Measurements from ENCODE around the gene TFAP2A.

The TFAP2A gene

DNA sequence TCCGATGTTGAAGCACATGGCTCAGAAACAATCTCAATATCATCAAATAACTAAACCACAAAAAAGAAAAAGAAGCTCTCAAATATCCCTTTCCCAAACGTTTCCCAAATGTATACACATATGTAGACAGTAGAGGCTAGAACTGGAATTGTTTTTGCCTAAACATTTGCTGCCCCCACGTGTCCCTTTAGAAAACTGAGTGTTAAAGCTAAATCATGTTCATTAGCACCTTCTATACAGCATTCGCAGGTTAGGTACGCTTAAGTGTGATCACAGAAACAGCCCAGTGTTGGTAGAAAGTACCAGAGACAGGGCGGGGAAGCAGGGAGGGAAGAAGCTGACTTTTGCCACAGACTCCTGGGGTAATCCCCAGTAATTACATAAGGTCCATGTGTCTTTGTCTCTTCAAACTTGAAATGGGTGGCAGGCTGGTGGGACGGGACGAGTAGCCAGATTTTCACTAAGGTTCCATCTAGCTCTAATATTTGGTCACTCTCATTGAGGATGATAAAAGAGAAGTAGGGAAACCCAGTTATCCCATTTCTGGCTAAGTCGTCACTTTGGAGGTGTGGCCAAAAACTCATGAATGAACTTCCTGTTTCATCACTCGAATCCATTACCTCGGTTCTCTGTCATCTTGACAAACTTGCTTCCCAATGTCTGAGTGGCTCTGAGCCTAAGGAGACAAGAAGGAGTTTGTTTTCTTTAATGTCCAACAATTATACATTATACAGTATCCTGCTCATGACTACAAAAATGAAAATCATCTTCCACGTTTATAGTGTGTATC, 15.0 kb upstream of the TFAP2A start:
- POLR2A ChIA-PET = interaction anchor here (0.6 to 11.5 kb wide), 7 partner anchors 16 to 787 kb away, joined by 3 to 112 read pairs (median 4); partner anchors contain the start of gene TFAP2A
- no peaks in the 10 kb centered on the region for H3K9me3 ChIP-seq (ENCODE audit: control insufficient read depth, insufficient read depth, low read depth, low read length)
- H3K4me1 ChIP-seq (ENCODE audit: control insufficient read depth, insufficient read depth, low read length) = no peaks in the 10 kb centered on the region
- H3K27ac ChIP-seq (ENCODE audit: extremely low read depth, low read depth, low read length) = no peak overlapping the region
- TF ChIP-seq ZNF26 (tag by site-specific recombination; IDR thresholded peaks at IDR 0.05) (no peak), ZNF792 (tag by site-specific recombination; IDR thresholded peaks at IDR 0.05) (peak; percentile 83; the same call in 1 of the 2 replicates), MYNN (tag by site-specific recombination; IDR thresholded peaks at IDR 0.05; ENCODE audit: borderline replicate concordance) (no peak), ZNF280C (tag by site-specific recombination; IDR thresholded peaks at IDR 0.05) (no peak), FEZF1 (tag by site-specific recombination; IDR thresholded peaks at IDR 0.05) (no peak), ZNF2 (tag by site-specific recombination; IDR thresholded peaks at IDR 0.05) (0 out of 2 replicates have a peak, but pooled peaks have one; percentile 37), CTCF (tag by site-specific recombination; IDR thresholded peaks at IDR 0.05) (peak; percentile 71), ZNF654 (tag by site-specific recombination; IDR thresholded peaks at IDR 0.05; ENCODE audit: low read depth) (peak; percentile 98), ZBTB17 (tag by site-specific recombination; IDR thresholded peaks at IDR 0.05) (peak; percentile 85), ZNF433 (tag by site-specific recombination; IDR thresholded peaks at IDR 0.05; ENCODE audit: low read depth) (no peak), ZNF19 (tag by site-specific recombination; IDR thresholded peaks at IDR 0.05; ENCODE audit: low read depth) (no peak), IKZF3 (tag by site-specific recombination; IDR thresholded peaks at IDR 0.05) (peak; percentile 47; the same call in 1 of the 2 replicates)
- TF ChIP-seq, protein P1, sequence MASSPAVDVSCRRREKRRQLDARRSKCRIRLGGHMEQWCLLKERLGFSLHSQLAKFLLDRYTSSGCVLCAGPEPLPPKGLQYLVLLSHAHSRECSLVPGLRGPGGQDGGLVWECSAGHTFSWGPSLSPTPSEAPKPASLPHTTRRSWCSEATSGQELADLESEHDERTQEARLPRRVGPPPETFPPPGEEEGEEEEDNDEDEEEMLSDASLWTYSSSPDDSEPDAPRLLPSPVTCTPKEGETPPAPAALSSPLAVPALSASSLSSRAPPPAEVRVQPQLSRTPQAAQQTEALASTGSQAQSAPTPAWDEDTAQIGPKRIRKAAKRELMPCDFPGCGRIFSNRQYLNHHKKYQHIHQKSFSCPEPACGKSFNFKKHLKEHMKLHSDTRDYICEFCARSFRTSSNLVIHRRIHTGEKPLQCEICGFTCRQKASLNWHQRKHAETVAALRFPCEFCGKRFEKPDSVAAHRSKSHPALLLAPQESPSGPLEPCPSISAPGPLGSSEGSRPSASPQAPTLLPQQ (tag by site-specific recombination; IDR thresholded peaks at IDR 0.05) = no peak
- TF ChIP-seq, protein P2, sequence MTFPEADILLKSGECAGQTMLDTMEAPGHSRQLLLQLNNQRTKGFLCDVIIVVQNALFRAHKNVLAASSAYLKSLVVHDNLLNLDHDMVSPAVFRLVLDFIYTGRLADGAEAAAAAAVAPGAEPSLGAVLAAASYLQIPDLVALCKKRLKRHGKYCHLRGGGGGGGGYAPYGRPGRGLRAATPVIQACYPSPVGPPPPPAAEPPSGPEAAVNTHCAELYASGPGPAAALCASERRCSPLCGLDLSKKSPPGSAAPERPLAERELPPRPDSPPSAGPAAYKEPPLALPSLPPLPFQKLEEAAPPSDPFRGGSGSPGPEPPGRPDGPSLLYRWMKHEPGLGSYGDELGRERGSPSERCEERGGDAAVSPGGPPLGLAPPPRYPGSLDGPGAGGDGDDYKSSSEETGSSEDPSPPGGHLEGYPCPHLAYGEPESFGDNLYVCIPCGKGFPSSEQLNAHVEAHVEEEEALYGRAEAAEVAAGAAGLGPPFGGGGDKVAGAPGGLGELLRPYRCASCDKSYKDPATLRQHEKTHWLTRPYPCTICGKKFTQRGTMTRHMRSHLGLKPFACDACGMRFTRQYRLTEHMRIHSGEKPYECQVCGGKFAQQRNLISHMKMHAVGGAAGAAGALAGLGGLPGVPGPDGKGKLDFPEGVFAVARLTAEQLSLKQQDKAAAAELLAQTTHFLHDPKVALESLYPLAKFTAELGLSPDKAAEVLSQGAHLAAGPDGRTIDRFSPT (tag by site-specific recombination; IDR thresholded peaks at IDR 0.05) = no peak
- TF ChIP-seq, protein P3, sequence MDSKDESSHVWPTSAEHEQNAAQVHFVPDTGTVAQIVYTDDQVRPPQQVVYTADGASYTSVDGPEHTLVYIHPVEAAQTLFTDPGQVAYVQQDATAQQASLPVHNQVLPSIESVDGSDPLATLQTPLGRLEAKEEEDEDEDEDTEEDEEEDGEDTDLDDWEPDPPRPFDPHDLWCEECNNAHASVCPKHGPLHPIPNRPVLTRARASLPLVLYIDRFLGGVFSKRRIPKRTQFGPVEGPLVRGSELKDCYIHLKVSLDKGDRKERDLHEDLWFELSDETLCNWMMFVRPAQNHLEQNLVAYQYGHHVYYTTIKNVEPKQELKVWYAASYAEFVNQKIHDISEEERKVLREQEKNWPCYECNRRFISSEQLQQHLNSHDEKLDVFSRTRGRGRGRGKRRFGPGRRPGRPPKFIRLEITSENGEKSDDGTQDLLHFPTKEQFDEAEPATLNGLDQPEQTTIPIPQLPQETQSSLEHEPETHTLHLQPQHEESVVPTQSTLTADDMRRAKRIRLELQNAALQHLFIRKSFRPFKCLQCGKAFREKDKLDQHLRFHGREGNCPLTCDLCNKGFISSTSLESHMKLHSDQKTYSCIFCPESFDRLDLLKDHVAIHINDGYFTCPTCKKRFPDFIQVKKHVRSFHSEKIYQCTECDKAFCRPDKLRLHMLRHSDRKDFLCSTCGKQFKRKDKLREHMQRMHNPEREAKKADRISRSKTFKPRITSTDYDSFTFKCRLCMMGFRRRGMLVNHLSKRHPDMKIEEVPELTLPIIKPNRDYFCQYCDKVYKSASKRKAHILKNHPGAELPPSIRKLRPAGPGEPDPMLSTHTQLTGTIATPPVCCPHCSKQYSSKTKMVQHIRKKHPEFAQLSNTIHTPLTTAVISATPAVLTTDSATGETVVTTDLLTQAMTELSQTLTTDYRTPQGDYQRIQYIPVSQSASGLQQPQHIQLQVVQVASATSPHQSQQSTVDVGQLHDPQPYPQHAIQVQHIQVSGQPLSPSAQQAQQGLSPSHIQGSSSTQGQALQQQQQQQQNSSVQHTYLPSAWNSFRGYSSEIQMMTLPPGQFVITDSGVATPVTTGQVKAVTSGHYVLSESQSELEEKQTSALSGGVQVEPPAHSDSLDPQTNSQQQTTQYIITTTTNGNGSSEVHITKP (tag by site-specific recombination; IDR thresholded peaks at IDR 0.05) = 0 out of 2 replicates have a peak, but pooled peaks have one; percentile 16
- TF ChIP-seq, protein P4, sequence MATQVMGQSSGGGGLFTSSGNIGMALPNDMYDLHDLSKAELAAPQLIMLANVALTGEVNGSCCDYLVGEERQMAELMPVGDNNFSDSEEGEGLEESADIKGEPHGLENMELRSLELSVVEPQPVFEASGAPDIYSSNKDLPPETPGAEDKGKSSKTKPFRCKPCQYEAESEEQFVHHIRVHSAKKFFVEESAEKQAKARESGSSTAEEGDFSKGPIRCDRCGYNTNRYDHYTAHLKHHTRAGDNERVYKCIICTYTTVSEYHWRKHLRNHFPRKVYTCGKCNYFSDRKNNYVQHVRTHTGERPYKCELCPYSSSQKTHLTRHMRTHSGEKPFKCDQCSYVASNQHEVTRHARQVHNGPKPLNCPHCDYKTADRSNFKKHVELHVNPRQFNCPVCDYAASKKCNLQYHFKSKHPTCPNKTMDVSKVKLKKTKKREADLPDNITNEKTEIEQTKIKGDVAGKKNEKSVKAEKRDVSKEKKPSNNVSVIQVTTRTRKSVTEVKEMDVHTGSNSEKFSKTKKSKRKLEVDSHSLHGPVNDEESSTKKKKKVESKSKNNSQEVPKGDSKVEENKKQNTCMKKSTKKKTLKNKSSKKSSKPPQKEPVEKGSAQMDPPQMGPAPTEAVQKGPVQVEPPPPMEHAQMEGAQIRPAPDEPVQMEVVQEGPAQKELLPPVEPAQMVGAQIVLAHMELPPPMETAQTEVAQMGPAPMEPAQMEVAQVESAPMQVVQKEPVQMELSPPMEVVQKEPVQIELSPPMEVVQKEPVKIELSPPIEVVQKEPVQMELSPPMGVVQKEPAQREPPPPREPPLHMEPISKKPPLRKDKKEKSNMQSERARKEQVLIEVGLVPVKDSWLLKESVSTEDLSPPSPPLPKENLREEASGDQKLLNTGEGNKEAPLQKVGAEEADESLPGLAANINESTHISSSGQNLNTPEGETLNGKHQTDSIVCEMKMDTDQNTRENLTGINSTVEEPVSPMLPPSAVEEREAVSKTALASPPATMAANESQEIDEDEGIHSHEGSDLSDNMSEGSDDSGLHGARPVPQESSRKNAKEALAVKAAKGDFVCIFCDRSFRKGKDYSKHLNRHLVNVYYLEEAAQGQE (tag by site-specific recombination; IDR thresholded peaks at IDR 0.05) = no peak
- H3K4me3 ChIP-seq (ENCODE audit: low read depth, low read length) = no peak overlapping the region
- CTCF ChIA-PET = interaction anchor here (0.5 to 3.7 kb wide), 58 partner anchors 9 to 1972 kb away, joined by 3 to 42 read pairs (median 4); partner anchors contain the start of gene TFAP2A
- no peaks in the 10 kb centered on the region for H3K36me3 ChIP-seq (ENCODE audit: control insufficient read depth in 2 of 2, insufficient read depth in 1 of 2, low read length in 2 of 2)

Data from HEK293 (cell line).